Trophoblast cell (in vitro differentiated cells and primary cell): ENCODE measurements around the gene LYL1.

Source experiments
- DNase-seq, 2 donors: peaks; one replicate each; pipeline ENCODE4 v3.0.0-alpha.2; 2016
- H2AFZ ChIP-seq: 2 replicates; pipeline ENCODE4 v1.6.1; 2013; ENCODE audit warnings: low read length, moderate library complexity, mild to moderate bottlenecking; ENCODE audit not compliant: insufficient read depth, poor library complexity
- H2AK5ac ChIP-seq: 2 replicates; pipeline ENCODE4 v1.6.1; 2013; ENCODE audit warnings: mild to moderate bottlenecking, low read length
- H2BK120ac ChIP-seq: 2 replicates; pipeline ENCODE4 v1.6.1; 2013; ENCODE audit warnings: low read length, mild to moderate bottlenecking, moderate library complexity; ENCODE audit not compliant: insufficient read depth, poor library complexity
- H2BK12ac ChIP-seq: 2 replicates; pipeline ENCODE4 v1.6.1; 2013; ENCODE audit warnings: mild to moderate bottlenecking, low read length, moderate library complexity
- H2BK5ac ChIP-seq: 2 replicates; pipeline ENCODE4 v1.6.1; 2013; ENCODE audit warnings: low read length, low read depth, moderate library complexity, mild to moderate bottlenecking; ENCODE audit not compliant: poor library complexity
- H3K14ac ChIP-seq: 2 replicates; pipeline ENCODE4 v1.6.1; 2013; ENCODE audit warnings: mild to moderate bottlenecking, low read length
- H3K18ac ChIP-seq: 2 replicates; pipeline ENCODE4 v1.6.1; 2013; ENCODE audit warnings: mild to moderate bottlenecking, low read length
- H3K23ac ChIP-seq: 2 replicates; pipeline ENCODE4 v1.6.1; 2013; ENCODE audit warnings: low read length
- H3K27ac ChIP-seq: 2 replicates; pipeline ENCODE4 v1.5.1; 2013; ENCODE audit warnings: low read depth, mild to moderate bottlenecking, inconsistent platforms, low read length, moderate library complexity
- H3K27me3 ChIP-seq: 2 replicates; pipeline ENCODE4 v1.6.1; 2013; ENCODE audit warnings: inconsistent platforms, mild to moderate bottlenecking, low read length, moderate library complexity; ENCODE audit not compliant: insufficient read depth
- H3K36me3 ChIP-seq, 2 experiments: 1 replicate in 1 of 2; 2 replicates in 1 of 2; pipeline ENCODE4 v1.6.1; 2013; ENCODE audit warnings: low read length in 2 of 2, mild to moderate bottlenecking in 2 of 2, moderate library complexity in 1 of 2; ENCODE audit not compliant: insufficient read depth in 2 of 2, control insufficient read depth in 1 of 2
- H3K4ac ChIP-seq: 2 replicates; pipeline ENCODE4 v1.6.1; 2013; ENCODE audit warnings: low read depth, mild to moderate bottlenecking, low read length, moderate library complexity
- H3K4me1 ChIP-seq, 2 experiments: 1 replicate in 1 of 2; 2 replicates in 1 of 2; pipeline ENCODE4 v1.6.1; 2013; ENCODE audit warnings: low read length in 2 of 2, mild to moderate bottlenecking in 2 of 2, moderate library complexity in 1 of 2; ENCODE audit not compliant: insufficient read depth in 2 of 2, control insufficient read depth in 1 of 2
- H3K4me2 ChIP-seq: 2 replicates; pipeline ENCODE4 v1.6.1; 2013; ENCODE audit warnings: inconsistent platforms, mild to moderate bottlenecking, low read length, moderate library complexity
- H3K4me3 ChIP-seq: 2 replicates; pipeline ENCODE4 v1.5.1; 2013; ENCODE audit warnings: mild to moderate bottlenecking, low read depth, low read length, inconsistent platforms
- H3K79me1 ChIP-seq: one replicate; pipeline ENCODE4 v1.6.1; 2013; ENCODE audit warnings: low read length
- H3K79me2 ChIP-seq: 2 replicates; pipeline ENCODE4 v1.6.1; 2013; ENCODE audit warnings: low read length, mild to moderate bottlenecking; ENCODE audit not compliant: control insufficient read depth, insufficient read depth, poor library complexity
- H3K9ac ChIP-seq: 2 replicates; pipeline ENCODE4 v1.6.1; 2013; ENCODE audit warnings: mild to moderate bottlenecking, low read length
- H3K9me3 ChIP-seq: 2 replicates; pipeline ENCODE4 v1.6.1; 2013; ENCODE audit warnings: low read depth, mild to moderate bottlenecking, control low read depth, inconsistent platforms, low read length; ENCODE audit not compliant: insufficient read depth
- H4K12ac ChIP-seq: 2 replicates; pipeline ENCODE4 v1.6.1; 2013; ENCODE audit warnings: low read depth, mild to moderate bottlenecking, low read length, moderate library complexity
- H4K8ac ChIP-seq: 2 replicates; pipeline ENCODE4 v1.6.1; 2013; ENCODE audit warnings: low read depth, mild to moderate bottlenecking, low read length, moderate library complexity
- H4K91ac ChIP-seq: one replicate; pipeline ENCODE4 v1.6.1; 2013; ENCODE audit warnings: low read depth, mild to moderate bottlenecking, low read length, moderate library complexity
- WGBS: extraction: QIAGEN DNeasy Blood & Tissue Kit; methylation state at CpG from one replicate; pipeline ENCODE4 v1.1.7; 2013; ENCODE audit warnings: missing lambda C conversion rate; ENCODE audit not compliant: insufficient read length, insufficient coverage; ENCODE audit errors: extremely low coverage; 5-methylcytosine and 5-hydroxymethylcytosine counted together

LYL1 gene

DNA sequence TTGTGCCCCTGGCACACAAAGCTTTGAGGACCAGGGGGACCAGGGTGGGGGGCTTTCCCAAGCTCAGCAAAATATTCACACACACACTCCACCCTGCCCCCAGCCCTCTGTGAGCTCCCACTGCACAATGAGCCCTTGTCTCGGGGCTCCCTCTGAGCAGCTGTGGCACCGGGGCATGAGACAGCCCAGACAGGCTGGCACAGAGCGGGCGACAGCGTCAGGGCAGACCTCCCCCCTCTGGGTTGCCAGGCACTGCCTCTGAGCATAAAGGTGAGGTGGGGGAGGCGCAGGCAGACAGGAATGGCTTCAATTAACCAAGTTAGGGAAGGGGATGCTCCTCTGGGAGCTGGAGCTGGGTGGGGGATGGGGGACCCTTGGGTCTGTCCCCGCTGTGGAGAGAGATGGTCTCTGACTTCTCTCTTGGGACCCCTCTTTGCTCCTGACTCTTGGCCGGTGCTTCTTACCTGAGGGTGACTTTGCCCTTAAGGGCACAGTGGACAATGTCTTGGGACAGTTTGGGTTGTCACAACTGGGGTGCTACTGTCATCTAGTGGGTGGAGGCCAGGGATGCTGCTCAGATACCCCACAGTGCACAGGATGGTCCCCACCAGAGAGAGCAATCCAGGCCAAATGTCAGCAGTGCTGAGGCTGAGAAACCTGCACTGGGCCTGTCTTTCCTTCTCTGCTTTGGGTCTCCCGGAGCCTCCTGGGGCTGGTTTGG, 30.3 kb downstream of the LYL1 start:
- H4K91ac ChIP-seq, result no peak overlapping the region
- no peak overlapping the region for H2BK12ac ChIP-seq
- no peak for DNase-seq
- peaks cover 39% of the 10 kb centered on the region for H3K27me3 ChIP-seq
- WGBS, result no CpG with 5 or more reads among the region's 9 CpGs
- no peak overlapping the region for H3K4me2 ChIP-seq
- H3K4me3 ChIP-seq, result no peak overlapping the region
- H2BK120ac ChIP-seq, result no peak overlapping the region
- no peak overlapping the region for H3K14ac ChIP-seq
- H3K9me3 ChIP-seq, result peaks cover 4% of the 10 kb centered on the region
- H3K79me1 ChIP-seq, result no peaks in the 10 kb centered on the region
- H2AFZ ChIP-seq, result no peak overlapping the region
- no peak overlapping the region for H3K4ac ChIP-seq
- no peak overlapping the region for H2AK5ac ChIP-seq
- H4K8ac ChIP-seq, result no peak overlapping the region
- no peak overlapping the region for H3K27ac ChIP-seq
- no peak overlapping the region for H3K9ac ChIP-seq
- no peak overlapping the region for H2BK5ac ChIP-seq
- H3K79me2 ChIP-seq, result no peaks in the 10 kb centered on the region
- no peak overlapping the region for H4K12ac ChIP-seq
- no peaks in the 10 kb centered on the region for H3K36me3 ChIP-seq
- H3K4me1 ChIP-seq, result no peaks in the 10 kb centered on the region
- no peak overlapping the region for H3K23ac ChIP-seq
- no peak overlapping the region for H3K18ac ChIP-seq

DNA sequence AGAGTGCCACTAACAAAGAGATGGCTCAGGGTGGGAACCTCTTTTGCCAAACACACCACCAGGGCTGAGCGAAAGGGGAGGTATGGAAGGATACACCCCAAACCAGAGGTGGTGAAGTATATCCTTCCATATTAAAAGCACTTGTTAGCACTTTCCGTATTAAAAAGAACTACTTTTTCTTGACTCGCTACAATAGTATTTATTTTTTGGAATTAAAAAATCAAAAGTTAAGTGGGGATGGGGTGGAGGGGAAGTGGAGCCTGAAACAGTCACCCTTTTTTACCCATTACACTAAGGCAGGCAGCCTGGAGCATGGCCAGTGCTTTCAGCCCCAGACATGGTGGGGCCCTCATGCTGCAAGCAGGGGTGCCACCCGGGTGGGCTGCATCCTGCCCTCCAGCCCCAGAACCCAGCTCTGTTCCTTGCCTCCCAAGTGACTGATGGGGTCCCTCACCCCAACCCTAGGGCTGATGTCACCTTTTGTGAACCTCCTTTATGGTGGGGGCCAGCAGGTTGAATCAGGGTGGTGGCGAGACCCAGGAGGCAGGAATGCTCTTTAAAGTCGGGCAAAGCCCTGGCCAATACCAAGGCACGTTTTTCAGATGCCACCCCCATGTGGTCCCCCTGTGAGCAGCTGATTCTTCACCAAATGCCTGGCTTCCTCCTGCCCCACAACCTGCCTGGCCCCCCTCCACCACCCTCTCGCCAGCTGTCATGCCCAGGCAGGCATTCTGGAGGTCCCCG, 31.0 kb downstream of the LYL1 start:
- H3K4ac ChIP-seq, result no peak overlapping the region
- peaks cover 37% of the 10 kb centered on the region for H3K27me3 ChIP-seq
- WGBS, result no CpG with 5 or more reads among the region's 9 CpGs
- H2AFZ ChIP-seq, result no peak overlapping the region
- no peak for DNase-seq
- no peak overlapping the region for H3K18ac ChIP-seq
- no peaks in the 10 kb centered on the region for H3K4me1 ChIP-seq
- no peak overlapping the region for H4K12ac ChIP-seq
- H2BK12ac ChIP-seq, result no peak overlapping the region
- no peak overlapping the region for H3K9ac ChIP-seq
- H3K4me3 ChIP-seq, result no peak overlapping the region
- H3K23ac ChIP-seq, result no peak overlapping the region
- no peak overlapping the region for H3K4me2 ChIP-seq
- H2AK5ac ChIP-seq, result no peak overlapping the region
- H3K9me3 ChIP-seq, result peaks cover 4% of the 10 kb centered on the region
- no peak overlapping the region for H4K91ac ChIP-seq
- H3K14ac ChIP-seq, result no peak overlapping the region
- H2BK5ac ChIP-seq, result no peak overlapping the region
- no peak overlapping the region for H2BK120ac ChIP-seq
- no peaks in the 10 kb centered on the region for H3K79me1 ChIP-seq
- no peaks in the 10 kb centered on the region for H3K79me2 ChIP-seq
- H3K36me3 ChIP-seq, result no peaks in the 10 kb centered on the region
- no peak overlapping the region for H3K27ac ChIP-seq
- no peak overlapping the region for H4K8ac ChIP-seq

DNA sequence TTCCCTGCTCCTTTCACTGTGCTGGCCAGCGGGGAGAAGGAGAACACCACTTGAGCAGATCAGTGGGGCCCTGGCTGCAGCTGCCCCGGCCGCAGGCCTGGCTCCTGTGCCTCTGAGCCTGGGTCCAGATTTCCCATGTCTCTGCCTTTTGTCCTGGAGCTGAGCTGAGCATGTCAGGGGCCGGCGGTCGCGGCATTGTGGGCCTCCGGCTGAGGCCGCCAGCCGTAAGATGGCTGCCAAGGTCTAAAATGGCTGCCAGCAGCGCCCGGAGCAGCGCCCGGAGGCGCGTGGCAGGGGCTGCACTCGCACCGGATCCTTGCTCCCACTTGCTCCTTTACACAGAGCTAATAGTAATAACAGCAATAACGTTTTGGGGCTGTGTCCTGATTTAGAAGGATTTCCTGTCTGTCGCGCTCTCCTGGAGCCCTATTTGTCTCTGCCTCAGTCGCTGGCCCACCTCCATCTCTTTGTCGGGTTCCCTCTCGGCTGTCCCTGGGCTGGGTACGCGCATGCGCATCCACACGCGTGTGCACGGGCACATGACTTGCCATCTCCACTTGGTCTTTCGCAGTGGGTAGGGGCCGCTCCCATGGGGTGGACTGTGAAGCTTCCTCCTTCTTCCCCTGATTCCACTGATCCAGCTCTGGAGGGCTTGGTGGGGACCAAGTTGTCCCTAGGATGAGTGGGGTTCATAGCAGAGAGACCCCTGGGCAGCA, 32.1 kb downstream of the LYL1 start:
- Histone ChIP-seq H3K27me3 (peaks cover 27% of the 10 kb centered on the region), H4K8ac (no peak overlapping the region), H3K36me3 (no peaks in the 10 kb centered on the region), H3K79me2 (no peaks in the 10 kb centered on the region), H2BK12ac (no peak overlapping the region), H3K4me2 (no peak overlapping the region), H2BK120ac (no peak overlapping the region), H3K27ac (no peak overlapping the region), H3K4me1 (no peaks in the 10 kb centered on the region), H3K23ac (no peak overlapping the region), H4K12ac (no peak overlapping the region), H2AK5ac (no peak overlapping the region), H3K4ac (no peak overlapping the region), H3K79me1 (no peaks in the 10 kb centered on the region), H2AFZ (no peak overlapping the region), H3K4me3 (no peak overlapping the region), H3K9ac (no peak overlapping the region), H3K18ac (no peak overlapping the region), H3K9me3 (peaks cover 4% of the 10 kb centered on the region), H2BK5ac (no peak overlapping the region), H3K14ac (no peak overlapping the region), H4K91ac (no peak overlapping the region)
- no CpG with 5 or more reads among the region's 32 CpGs for WGBS
- DNase-seq, result no peak

DNA sequence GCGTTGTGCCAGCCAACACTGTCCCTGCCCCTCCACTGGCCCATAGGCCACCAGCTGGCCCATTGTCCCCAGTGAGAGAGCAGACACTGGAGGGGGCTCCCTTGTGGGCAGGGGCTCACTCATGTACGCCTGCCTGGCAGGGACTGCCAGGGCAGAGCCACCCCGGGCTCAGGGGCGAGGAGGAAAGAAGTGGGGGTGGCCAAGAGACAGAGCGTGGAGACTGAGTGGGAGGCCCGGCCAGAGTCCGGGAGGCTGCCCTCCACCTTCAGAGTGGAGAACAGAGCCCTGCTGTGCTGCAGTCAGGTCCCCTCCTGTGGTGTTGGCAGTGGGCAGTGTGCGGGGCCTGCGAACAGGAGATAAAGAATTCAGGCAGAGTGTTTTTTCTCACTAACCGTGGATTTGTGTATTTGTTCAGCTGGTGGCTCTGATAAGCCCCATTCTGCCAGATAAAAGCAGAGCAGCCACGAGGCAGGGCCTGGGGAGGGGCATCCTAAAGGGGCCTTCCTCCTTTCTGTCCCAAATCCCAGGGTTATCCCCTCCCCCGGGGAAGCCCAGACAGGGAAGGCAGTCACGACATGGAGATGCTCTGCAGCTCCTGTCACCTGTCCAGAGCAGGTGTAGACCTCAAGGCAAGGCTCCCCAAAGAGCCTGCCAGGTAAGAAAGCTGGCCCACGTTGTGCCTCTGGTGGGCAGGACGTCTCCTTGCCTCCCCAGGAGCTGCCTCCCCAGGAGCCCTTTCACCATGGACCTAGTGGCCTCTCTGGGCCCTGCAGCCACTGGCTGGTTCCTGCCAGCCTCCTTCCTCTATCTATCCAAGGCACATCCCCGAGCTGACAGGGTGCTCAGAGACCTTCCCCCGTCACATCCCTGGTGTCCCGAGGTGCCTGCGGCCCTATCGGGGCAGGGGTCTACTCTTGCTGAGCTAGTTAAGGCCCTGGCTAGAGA, 33.0 kb downstream of the LYL1 start:
- Histone ChIP-seq H3K4me1 (no peaks in the 10 kb centered on the region), H3K27me3 (peaks cover 33% of the 10 kb centered on the region), H2AK5ac (no peak overlapping the region), H4K12ac (no peak overlapping the region), H3K79me2 (no peaks in the 10 kb centered on the region), H2BK12ac (no peak overlapping the region), H3K9ac (no peak overlapping the region), H3K79me1 (no peaks in the 10 kb centered on the region), H4K91ac (no peak overlapping the region), H3K36me3 (no peaks in the 10 kb centered on the region), H4K8ac (no peak overlapping the region), H3K27ac (no peak overlapping the region), H3K9me3 (peaks cover 6% of the 10 kb centered on the region), H3K23ac (no peak overlapping the region), H3K4ac (no peak overlapping the region), H2BK120ac (no peak overlapping the region), H3K14ac (no peak overlapping the region), H2BK5ac (no peak overlapping the region), H3K4me3 (no peak overlapping the region), H3K18ac (no peak overlapping the region), H3K4me2 (no peak overlapping the region), H2AFZ (no peak overlapping the region)
- DNase-seq, result no peak
- WGBS, result no CpG with 5 or more reads among the region's 20 CpGs
